AG04449 (cell line): ENCODE data around the gene SYT7.

Experiments used
- CTCF ChIA-PET: fragments of 350-600 bp; formaldehyde crosslinking; extraction: SDS; loops from one replicate; lab custom pipeline; 2021; ENCODE audit warnings: antibody characterized with exemption; lab: Yijun Ruan, JAX
- POLR2A ChIA-PET: fragments of 400-600, 350-600 bp; formaldehyde crosslinking; extraction: SDS; loops from one replicate; lab custom pipeline; 2020; ENCODE audit warnings: antibody characterized with exemption, inconsistent platforms; lab: Yijun Ruan, JAX
- DNase-seq: peaks from one replicate; pipeline ENCODE4 v3.0.0-alpha.2; 2010; ENCODE audit warnings: low read depth, low spot score
- H3K4me3 ChIP-seq: 2 replicates; pipeline ENCODE4 v1.5.1; 2011; ENCODE audit warnings: low read depth, mild to moderate bottlenecking, control low read depth, low read length
- TF ChIP-seq, protein P1 (sequence below): IDR thresholded peaks from one replicate; pipeline ENCODE4 v1.5.1; 2011; ENCODE audit warnings: mild to moderate bottlenecking, moderate library complexity, low read length, control low read depth, inconsistent platforms; ENCODE audit not compliant: insufficient read depth; ENCODE audit errors: missing control alignments

The SYT7 gene

GRCh38 chr11:61581030-61581928, at the start of gene SYT7:
SYT7 (minus strand) TSS chr11:61581076; CDS start chr11:61580820, 256 bp downstream.
- POLR2A ChIA-PET: interaction anchor here (0.7 to 1.0 kb wide), 2 partner anchors 15 to 22 kb away, joined by 3 read pairs; no protein-coding TSS in a partner anchor
- CTCF ChIA-PET: interaction anchor here (0.7 to 2.1 kb wide), 10 partner anchors 10 to 413 kb away, joined by 3 to 8 read pairs (median 4); no protein-coding TSS in a partner anchor

DNA sequence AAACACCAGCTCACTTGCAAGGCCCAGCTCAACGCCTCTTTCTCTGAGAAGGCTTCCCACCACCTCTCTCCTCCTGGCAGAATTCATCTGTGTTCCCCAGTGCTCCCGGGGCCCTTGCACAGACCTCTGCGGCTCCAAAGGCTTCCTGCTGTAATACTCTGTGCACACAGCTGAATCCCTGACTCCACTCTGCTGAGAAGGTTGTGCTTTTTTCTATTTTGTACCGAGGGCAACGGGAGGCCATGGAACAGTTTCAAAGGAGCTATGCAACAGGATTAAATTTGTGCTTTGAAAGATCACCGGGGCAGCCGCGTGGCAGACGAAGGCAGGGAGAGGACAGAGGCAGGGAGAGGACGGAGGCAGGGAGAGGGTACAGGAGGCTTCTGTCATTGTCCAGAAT, 49.2 kb upstream of the SYT7 start:
- TF ChIP-seq, protein P1, sequence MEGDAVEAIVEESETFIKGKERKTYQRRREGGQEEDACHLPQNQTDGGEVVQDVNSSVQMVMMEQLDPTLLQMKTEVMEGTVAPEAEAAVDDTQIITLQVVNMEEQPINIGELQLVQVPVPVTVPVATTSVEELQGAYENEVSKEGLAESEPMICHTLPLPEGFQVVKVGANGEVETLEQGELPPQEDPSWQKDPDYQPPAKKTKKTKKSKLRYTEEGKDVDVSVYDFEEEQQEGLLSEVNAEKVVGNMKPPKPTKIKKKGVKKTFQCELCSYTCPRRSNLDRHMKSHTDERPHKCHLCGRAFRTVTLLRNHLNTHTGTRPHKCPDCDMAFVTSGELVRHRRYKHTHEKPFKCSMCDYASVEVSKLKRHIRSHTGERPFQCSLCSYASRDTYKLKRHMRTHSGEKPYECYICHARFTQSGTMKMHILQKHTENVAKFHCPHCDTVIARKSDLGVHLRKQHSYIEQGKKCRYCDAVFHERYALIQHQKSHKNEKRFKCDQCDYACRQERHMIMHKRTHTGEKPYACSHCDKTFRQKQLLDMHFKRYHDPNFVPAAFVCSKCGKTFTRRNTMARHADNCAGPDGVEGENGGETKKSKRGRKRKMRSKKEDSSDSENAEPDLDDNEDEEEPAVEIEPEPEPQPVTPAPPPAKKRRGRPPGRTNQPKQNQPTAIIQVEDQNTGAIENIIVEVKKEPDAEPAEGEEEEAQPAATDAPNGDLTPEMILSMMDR: no peak
- H3K4me3 ChIP-seq: no peak overlapping the region
- ChIA-PET POLR2A (no interaction called here), CTCF (interaction anchor here (0.8 to 4.9 kb wide), 14 partner anchors 9 to 191 kb away, joined by 3 to 145 read pairs (median 6); a partner anchor contains a TSS)
- DNase-seq: no peak

More at GRCh38 chr11:61581030-61581928, at the start of gene SYT7:
- peak within 1 kb of the TSS; percentile 47 for H3K4me3 ChIP-seq
- DNase-seq: peak; percentile 82
- TF ChIP-seq, protein P1: peak; percentile 24

- ChIA-PET POLR2A (interaction anchor here (0.8 kb wide), 1 partner anchor 175 kb away, joined by 3 read pairs; no protein-coding TSS in a partner anchor), CTCF (interaction anchor here (0.9 to 4.9 kb wide), 30 partner anchors 9 to 201 kb away, joined by 3 to 145 read pairs (median 6); a partner anchor contains a TSS)
- TF ChIP-seq, protein P1: no peak
- no peak overlapping the region for H3K4me3 ChIP-seq
- DNase-seq: no peak
Observed at GRCh38 chr11:61629082-61629833, 48.4 kb upstream of the SYT7 start.

DNA sequence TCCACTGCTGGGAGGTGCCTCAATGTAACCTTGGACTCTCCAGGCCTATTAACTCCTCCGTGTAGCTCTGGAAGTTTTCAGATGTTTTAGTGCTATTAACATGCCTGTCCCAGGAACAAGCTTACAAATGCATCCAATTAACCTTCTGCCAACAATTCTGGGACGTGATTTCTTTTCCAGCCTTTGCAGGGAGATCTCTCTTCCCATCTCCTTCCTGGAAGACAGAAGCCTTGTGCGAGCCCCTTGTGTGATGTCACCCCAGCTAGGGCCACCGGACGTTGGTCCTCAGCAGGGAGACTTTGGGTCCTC, 47.7 kb upstream of the SYT7 start:
- POLR2A ChIA-PET: interaction anchor here (0.8 kb wide), 1 partner anchor 175 kb away, joined by 3 read pairs; no protein-coding TSS in a partner anchor
- TF ChIP-seq, protein P1: no peak
- no peak overlapping the region for H3K4me3 ChIP-seq
- CTCF ChIA-PET: interaction anchor here (0.8 to 4.9 kb wide), 35 partner anchors 7 to 201 kb away, joined by 3 to 145 read pairs (median 7); partner anchors contain the start of gene SYT7
- DNase-seq: no peak

GRCh38 chr11:61627850-61628661, 47.2 kb upstream of the SYT7 start:
- CTCF ChIA-PET: interaction anchor here (0.6 to 4.9 kb wide), 48 partner anchors 8 to 200 kb away, joined by 3 to 145 read pairs (median 4); partner anchors contain the start of gene SYT7
- TF ChIP-seq, protein P1: peak; percentile 84
- H3K4me3 ChIP-seq: no peak overlapping the region
- no peak for DNase-seq
- POLR2A ChIA-PET: no interaction called here
